ENCODE data around the gene CXorf58.

CXorf58 gene

GRCh38 chrX:23907498-23908218 lies at the start of gene CXorf58, which contains the start of gene APOO:
Gene CXorf58 (plus strand): TSS chrX:23908006. CDS start chrX:23910303, 2,297 bp downstream.
Gene APOO (minus strand): TSS chrX:23907938. CDS start chrX:23907702, 236 bp downstream.
- no peak for TF ChIP-seq GATA2 (IDR thresholded peaks at IDR 0.05; ENCODE audit: low read depth, low read length)

GRCh38 chrX:23861215-23861896 lies 46.5 kb upstream of the CXorf58 start:
- TF ChIP-seq GATA2 (IDR thresholded peaks at IDR 0.05; ENCODE audit: low read depth, low read length) (no peak), GATA3 (IDR thresholded peaks at IDR 0.05; ENCODE audit: low read depth, low read length) (no peak)

GRCh38 chrX:23864742-23865326 lies 43.0 kb upstream of the CXorf58 start:
- TF ChIP-seq GATA3 (IDR thresholded peaks at IDR 0.05; ENCODE audit: low read depth, low read length) (no peak), GATA2 (IDR thresholded peaks at IDR 0.05; ENCODE audit: low read depth, low read length) (no peak)

GRCh38 chrX:23870041-23870440 lies 37.8 kb upstream of the CXorf58 start:
- TF ChIP-seq GATA3 (IDR thresholded peaks at IDR 0.05; ENCODE audit: low read depth, low read length) (no peak), GATA2 (IDR thresholded peaks at IDR 0.05; ENCODE audit: low read depth, low read length) (no peak)

- no peak for TF ChIP-seq GATA2 (IDR thresholded peaks at IDR 0.05; ENCODE audit: low read depth, low read length)
- no peak for TF ChIP-seq GATA3 (IDR thresholded peaks at IDR 0.05; ENCODE audit: low read depth, low read length)
Observed at GRCh38 chrX:23871905-23872546, 35.8 kb upstream of the CXorf58 start.

GRCh38 chrX:23879380-23880090 lies 28.3 kb upstream of the CXorf58 start:
- no peak for TF ChIP-seq GATA2 (IDR thresholded peaks at IDR 0.05; ENCODE audit: low read depth, low read length)
- TF ChIP-seq GATA3 (IDR thresholded peaks at IDR 0.05; ENCODE audit: low read depth, low read length): no peak

- TF ChIP-seq GATA2 (IDR thresholded peaks at IDR 0.05; ENCODE audit: low read depth, low read length): no peak
- no peak for TF ChIP-seq GATA3 (IDR thresholded peaks at IDR 0.05; ENCODE audit: low read depth, low read length)
Observed at GRCh38 chrX:23883737-23884354, 24.0 kb upstream of the CXorf58 start.

- TF ChIP-seq GATA3 (IDR thresholded peaks at IDR 0.05; ENCODE audit: low read depth, low read length) (no peak), GATA2 (IDR thresholded peaks at IDR 0.05; ENCODE audit: low read depth, low read length) (no peak)
Observed at GRCh38 chrX:23884427-23885024, 23.3 kb upstream of the CXorf58 start.

GRCh38 chrX:23885803-23886202 lies 22.0 kb upstream of the CXorf58 start:
- TF ChIP-seq GATA2 (IDR thresholded peaks at IDR 0.05; ENCODE audit: low read depth, low read length): no peak
- no peak for TF ChIP-seq GATA3 (IDR thresholded peaks at IDR 0.05; ENCODE audit: low read depth, low read length)

- TF ChIP-seq GATA3 (IDR thresholded peaks at IDR 0.05; ENCODE audit: low read depth, low read length): no peak
- TF ChIP-seq GATA2 (IDR thresholded peaks at IDR 0.05; ENCODE audit: low read depth, low read length): no peak
Observed at GRCh38 chrX:23887451-23887850, 20.4 kb upstream of the CXorf58 start.

GRCh38 chrX:23887918-23888317 lies 19.9 kb upstream of the CXorf58 start:
- TF ChIP-seq GATA2 (IDR thresholded peaks at IDR 0.05; ENCODE audit: low read depth, low read length) (no peak), GATA3 (IDR thresholded peaks at IDR 0.05; ENCODE audit: low read depth, low read length) (no peak)

GRCh38 chrX:23888887-23889501 lies 18.8 kb upstream of the CXorf58 start:
- TF ChIP-seq GATA2 (IDR thresholded peaks at IDR 0.05; ENCODE audit: low read depth, low read length) (no peak), GATA3 (IDR thresholded peaks at IDR 0.05; ENCODE audit: low read depth, low read length) (no peak)
